GM18520 (cell line): Measurements from ENCODE around the gene SCAI.
"Not testable (repeated sequence)": the region's sequence is repeated elsewhere in the genome, so short reads cannot be mapped to it uniquely, and the experiment has no call there.

Experiments
- ATAC-seq: cut with Tn5 transposase; IDR thresholded peaks from one replicate; pipeline ENCODE4 v1.9.1; 2021; ENCODE audit not compliant: unreplicated experiment

Gene SCAI

DNA sequence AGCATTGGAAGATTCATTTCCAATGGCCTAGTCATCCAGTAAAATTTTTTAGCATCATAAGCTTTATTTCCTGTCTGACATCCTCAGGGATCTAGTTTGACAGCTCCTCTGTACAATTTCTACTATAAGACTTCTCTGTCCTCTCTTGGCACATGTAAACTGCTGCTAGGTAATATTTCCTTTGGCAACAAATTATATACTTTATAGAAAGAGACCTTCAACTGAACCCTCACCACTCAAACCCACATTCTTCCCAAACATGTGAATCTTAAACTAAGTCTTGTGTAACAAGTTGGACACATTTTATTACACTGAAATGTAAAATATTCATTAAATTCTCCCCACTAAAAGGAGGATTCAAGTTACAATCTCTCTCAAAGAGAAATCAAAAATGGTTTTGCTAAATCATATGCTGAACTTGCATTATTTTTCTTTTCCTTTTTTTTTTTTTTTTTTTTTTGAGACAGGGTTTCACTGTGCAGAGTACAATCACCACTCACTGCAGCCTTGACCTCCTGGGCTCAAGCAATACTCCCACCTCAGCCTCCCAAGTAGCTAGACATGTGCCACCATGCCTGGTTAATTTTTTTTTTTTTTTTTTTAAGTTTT lies 36.9 kb downstream of the SCAI start:
- ATAC-seq, result no peak

DNA sequence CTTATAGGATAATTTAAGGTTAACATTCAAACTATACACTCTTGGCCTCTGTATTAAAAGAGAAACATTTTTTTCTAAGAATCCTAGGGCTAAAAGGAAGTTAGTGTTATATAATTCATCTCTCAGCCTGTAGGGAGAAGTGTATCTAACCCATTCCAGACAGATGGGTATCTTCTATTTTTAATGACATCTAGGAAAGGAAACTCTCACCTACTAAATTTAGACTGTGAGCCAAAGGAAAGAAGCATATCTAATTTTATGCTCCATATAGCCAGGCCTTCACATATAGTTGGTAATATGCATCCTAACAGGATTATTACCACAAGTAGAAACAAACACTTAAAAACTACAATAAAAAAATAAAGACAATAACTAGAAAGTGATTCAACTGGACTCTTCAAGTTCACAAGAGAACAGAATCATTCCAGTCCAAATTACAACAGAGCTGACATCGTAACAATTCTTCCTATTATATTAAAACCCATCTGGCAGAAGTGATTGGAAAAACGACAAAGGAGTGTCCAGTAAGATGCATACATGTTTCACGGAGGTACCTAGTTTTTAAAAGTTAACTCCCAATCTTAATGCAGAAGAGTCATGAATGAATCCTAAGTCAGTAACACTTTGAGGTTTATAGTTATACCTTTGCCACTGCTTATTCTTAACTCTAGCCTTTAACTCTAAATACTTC lies 39.4 kb downstream of the SCAI start:
- no peak for ATAC-seq

DNA sequence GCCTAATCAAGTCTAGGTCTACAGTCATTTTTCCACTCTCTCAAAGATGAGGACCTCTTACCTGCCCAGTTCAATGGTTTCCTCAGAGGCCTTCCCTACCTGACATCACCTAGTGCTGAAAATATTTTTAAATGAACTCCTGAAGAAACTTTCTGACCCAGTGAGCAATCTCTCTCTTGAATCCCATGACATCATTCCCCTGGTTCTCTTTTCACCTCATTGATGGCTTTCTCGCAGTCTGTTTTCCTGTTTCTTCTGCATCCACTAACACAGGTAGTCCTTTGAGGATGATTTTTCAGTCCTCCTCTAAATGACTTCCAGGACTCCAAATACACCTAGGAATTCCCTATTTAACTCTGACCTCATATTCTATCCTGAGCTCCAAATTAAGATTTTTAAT lies 40.3 kb downstream of the SCAI start:
- ATAC-seq, result no peak

DNA sequence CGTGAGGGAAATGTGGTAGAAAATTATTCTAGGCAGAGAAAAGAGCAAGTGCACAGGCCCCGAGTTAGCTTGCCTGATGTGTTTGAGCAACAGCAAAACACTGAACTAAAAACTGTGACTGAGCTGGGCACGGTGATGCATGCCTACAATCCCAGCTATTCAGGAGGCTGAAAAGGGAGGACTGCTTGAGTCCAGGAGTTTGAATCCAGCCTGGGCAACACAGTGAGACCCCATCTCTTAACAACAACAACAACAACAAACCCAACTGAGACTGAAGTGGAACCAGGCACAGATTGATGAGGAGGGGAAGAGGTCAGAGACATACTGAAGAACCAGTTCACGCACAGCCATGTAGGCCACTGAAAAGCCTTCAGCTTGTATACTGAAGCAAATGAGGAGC lies 42.5 kb downstream of the SCAI start:
- no peak for ATAC-seq

- ATAC-seq, result no peak
Observed at GRCh38 chr9:125099816-125100215, 43.5 kb downstream of the SCAI start.

DNA sequence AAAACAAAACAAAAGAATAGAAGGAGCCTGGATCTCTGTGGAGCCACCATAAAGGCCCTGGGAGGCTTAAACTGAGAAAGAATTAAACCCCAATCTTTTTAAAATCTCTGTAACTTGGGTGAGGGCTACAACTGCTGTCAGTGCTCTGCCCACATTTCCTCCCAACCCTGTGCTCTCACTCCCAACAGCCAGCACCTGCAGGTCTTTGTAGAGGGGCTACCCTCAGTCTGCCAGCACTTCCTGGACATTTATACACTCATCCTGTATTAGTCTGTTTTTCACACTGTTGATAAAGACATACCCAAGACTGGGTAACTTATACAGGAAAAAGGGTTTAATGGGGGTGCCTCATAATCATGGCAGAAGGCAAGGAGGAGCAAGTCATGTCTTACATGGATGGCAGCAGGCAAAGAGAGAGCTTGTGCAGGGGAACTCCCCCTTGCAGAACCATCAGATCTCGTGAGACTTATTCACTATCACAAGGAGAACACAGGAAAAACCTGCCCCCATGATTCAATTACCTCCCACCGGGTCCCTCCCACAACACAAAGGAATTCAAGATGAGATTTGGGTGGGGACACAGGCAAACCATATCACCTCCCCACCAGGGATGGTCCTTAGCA lies 47.4 kb downstream of the SCAI start:
- no peak for ATAC-seq

DNA sequence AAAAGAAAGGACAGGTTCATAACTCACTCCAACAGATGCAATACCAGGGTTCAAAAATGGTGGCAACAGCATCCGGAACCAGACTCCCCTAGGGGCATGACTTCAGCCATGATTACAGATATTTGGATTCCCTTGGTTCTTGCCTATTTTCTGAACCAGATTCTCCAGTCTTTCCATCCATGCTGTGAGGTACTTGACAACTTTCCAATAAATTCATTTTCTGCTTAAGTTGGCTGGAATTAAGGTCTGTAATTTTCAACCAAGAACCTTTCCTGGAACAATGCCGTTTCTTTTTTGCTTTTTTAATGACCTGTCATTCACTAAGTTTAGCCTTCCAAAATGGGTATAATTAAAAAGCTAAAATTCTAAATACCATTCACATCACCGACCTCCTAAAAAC lies 52.2 kb downstream of the SCAI start:
- ATAC-seq, result no peak

GRCh38 chr9:125089331-125089730 lies 54.0 kb downstream of the SCAI start:
- ATAC-seq, result no peak

- ATAC-seq, result no peak
Observed at GRCh38 chr9:125088752-125089151, 54.6 kb downstream of the SCAI start.

DNA sequence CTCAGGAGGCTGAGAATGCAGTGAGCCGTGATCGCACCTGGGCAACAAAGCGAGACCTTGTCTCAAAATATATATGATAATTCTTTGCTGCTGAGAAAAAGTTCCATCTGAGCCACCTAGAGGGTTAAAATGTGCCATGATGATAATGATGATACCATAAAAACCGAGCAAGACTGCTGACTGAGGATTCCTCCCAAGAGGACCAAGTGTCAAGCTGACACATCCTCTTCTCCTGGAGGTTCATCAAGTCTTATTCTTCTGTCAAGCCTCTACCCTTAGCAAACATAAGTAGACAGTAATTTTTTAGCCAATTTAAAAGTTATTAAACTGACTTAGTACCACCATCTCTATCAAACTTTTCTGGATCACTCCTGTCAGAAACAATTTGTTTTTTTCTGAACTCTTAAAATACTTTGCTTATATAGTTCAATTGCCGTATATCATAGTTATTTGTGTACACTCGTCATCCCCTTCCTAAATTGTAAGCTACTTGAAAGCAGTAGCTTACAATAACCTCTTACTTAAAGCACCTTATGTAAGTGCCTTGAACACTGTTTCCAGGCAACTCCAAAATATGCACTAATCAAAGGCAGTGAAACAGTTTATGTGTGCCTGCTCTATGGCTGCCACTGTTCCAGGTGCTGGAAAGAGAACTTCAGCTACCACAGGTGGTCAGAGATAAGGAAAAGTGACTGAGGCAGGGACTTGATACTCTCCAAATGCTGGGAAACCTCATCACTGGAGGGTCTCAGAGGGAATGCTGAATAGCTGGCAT lies 57.4 kb downstream of the SCAI start:
- ATAC-seq, result no peak

GRCh38 chr9:125082197-125082596 lies 61.1 kb downstream of the SCAI start:
- ATAC-seq, result not testable (repeated sequence)

DNA sequence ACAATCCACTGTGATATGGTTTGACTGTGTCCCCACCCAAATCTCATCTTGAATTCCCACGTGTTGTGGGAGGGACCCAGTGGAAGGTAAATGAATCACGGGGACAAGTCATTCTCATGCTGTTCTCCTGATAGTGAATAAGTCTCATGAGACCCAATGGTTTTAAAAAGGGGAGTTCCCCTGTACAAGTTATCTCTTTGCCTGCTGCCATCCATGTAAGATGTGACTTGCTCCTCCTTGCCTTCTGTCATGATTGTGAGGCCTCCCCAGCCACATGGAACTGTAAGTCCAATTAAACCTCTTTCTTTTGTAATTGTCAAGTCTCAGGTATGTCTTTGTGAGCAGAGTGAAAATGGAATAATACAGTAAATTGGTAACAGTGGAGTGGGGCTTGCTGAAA lies 62.5 kb downstream of the SCAI start:
- ATAC-seq, result not testable (repeated sequence)

- ATAC-seq, result no peak
Observed at GRCh38 chr9:125079931-125080330, 63.4 kb downstream of the SCAI start.

- no peak for ATAC-seq
Observed at GRCh38 chr9:125075997-125076396, 67.3 kb downstream of the SCAI start.

GRCh38 chr9:125074976-125075375 lies 68.4 kb downstream of the SCAI start:
- no peak for ATAC-seq

DNA sequence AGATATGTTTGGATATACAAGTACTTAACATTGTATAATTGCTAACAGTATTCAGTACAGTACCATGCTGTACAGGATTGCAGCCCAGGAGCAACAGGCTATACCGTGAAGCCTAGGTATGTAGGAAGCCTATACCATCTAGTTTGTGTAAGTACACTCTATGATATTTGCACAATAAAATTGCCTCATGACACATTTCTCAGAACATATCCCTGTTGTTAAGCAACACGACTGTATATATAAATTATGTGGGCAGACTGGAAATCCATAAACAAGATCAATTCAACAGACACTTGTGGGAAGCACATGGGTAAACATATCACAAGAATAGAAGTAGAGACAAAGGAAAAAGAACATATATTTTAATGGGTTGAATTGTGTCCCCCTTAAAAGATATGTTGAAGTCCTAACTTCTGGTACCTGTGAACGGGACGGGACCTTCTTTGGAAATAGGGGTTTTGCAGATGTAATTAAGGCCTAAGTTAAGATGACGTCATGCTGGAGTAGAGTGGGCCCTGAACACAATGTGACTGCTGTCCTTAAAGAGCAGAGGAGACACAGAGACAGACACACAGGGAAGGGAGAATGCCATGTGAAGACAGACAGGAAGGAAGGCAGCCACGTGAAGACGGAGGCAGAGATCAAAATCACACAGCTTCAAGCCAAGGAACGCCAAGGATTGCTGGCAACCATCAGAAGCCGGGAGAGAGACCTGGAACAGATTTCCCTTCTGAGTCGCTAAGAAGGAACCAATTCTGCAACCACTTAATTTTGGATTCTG lies 76.3 kb downstream of the SCAI start:
- ATAC-seq, result no peak

DNA sequence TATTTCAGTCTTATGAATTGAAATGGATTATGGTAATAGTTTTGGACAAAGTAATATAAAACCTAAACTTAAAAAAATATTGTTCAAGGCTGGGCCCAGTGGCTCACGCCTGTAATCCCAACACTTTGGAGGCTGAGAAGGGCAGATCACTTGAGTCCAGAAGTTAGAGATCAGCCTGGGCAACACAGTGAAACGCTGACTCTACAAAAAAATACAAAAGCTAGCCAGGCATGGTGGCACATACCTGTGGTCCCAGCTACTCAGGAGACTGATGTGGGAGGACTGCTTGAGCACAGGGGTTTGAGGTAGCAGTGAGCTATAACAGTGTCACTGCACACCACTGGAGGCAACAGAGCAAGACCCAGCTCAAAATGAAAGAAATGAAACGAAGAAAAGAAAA lies 81.9 kb downstream of the SCAI start:
- no peak for ATAC-seq

- ATAC-seq, result no peak
Observed at GRCh38 chr9:125049212-125050049, 93.9 kb downstream of the SCAI start.

- no peak for ATAC-seq
Observed at GRCh38 chr9:125043631-125044030, 99.7 kb downstream of the SCAI start.

GRCh38 chr9:125043148-125043547 lies 100.2 kb downstream of the SCAI start:
- ATAC-seq, result no peak
